Stimulated activated CD8-positive, alpha-beta memory T cell treated with anti-CD3 and anti-CD28 coated beads, Interleukin-15, amount 100 ng/mL, for 24 hours (primary cell): ENCODE data around the gene GCAT.

Source experiments
- DNase-seq: peaks from one replicate; pipeline ENCODE4 v3.0.0-alpha.2; 2020; ENCODE audit warnings: low read depth

Gene GCAT

DNA sequence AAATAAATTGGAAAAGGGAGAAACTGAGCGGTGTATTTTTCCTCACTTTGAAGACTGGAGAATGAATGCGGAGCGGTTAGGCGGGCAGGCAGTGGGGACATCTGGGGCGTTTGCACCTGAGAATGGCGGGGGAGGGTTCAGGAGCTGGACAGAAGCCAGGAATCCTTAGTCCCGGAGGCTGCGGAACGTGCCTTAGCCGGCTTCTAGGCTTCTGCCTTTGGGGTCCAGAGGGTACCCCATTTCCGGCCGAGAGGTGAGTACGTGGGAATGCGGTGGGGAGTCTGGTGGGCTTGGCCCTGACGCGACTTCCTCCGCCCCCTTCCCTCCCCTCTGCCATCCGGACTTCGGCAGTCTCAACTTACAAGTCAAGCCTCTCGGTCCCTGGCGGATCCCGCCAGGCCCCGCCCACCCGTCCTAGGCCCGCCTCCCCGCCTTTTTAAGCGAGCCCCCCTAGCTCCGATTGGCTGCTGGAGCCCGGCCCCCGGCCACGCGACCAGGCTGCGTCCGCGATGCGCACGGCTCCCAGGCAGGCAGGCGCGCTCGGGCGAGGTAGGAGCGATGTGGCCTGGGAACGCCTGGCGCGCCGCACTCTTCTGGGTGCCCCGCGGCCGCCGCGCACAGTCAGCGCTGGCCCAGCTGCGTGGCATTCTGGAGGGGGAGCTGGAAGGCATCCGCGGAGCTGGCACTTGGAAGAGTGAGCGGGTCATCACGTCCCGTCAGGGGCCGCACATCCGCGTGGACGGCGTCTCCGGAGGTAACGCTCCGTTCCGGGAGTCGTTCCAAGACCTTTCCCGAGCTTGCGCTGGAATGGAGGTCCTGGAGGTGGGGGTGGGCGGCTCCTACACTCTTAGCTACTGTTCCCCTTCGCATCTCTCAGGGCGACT lies at the start of gene GCAT:
TSS of gene GCAT (plus strand) at position 525 of the 884 bp plus-strand sequence. CDS start at position 559, 34 bp downstream.
- DNase-seq, result peak; percentile 81

- no peak for DNase-seq
Observed at GRCh38 chr22:37758694-37759093, 49.0 kb upstream of the GCAT start.

GRCh38 chr22:37759281-37759680 lies 48.5 kb upstream of the GCAT start:
- no peak for DNase-seq

- no peak for DNase-seq
Observed at GRCh38 chr22:37760152-37760551, 47.6 kb upstream of the GCAT start.

GRCh38 chr22:37762389-37762836 lies 45.3 kb upstream of the GCAT start:
- DNase-seq, result no peak

DNA sequence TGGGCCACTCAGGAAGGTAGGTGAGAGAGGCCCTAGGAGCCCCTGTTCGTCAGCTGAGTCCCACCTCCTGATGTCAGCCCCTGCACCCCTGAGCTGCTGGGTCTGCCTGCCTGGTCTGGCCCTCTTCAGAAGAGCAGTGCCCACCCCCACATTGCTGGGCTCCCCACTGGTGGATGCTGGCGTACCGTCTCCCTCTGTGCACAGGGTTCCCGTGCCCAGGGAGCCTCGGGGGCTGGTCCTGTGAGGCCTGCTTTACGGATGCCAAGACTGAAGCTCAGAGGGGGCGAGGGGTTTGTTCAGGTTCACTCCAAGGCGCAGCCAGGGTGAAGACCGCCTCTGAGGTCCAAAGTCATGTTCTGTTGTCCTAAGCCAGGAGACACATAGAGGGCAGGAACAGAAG lies 44.7 kb upstream of the GCAT start:
- no peak for DNase-seq

DNA sequence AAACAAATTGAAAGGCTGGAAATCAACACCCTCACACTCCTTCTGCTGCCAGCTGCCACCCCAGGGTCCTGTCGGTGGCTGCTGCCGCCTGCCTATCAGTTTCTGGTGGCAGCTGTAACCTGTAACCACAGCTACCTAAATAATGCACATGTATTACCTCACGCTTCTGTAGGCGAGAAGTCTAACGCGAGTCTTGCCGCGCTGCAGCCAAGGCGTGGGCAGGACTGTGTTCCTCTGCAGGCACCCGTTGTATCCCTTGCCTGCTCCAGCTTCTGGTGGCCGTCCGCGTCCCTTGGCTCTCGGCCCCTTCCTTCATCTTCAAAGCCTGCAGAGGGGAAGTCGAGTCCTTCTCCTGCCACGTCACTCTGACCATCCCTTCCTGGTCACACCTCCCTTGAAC lies 44.1 kb upstream of the GCAT start:
- no peak for DNase-seq

DNA sequence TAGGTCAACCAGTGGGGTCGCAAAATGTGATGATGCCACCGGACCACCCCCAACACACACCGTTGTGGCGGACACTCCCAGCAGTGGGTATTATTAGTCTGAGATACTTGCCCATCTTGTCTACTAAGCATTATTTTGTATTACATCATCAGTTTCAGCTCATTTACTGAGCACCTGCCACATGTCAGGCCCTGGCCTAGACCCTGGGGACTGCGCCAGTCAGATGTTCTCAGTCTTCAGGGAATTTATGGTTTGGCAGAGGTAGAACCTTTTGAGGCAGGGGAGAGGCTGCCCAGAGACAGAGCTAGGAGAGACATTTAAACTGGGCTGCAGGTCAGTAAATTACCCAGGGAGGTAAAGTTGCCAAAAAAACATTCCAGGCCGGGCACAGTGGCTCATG lies 43.1 kb upstream of the GCAT start:
- no peak for DNase-seq

- DNase-seq, result no peak
Observed at GRCh38 chr22:37765498-37765897, 42.2 kb upstream of the GCAT start.

DNA sequence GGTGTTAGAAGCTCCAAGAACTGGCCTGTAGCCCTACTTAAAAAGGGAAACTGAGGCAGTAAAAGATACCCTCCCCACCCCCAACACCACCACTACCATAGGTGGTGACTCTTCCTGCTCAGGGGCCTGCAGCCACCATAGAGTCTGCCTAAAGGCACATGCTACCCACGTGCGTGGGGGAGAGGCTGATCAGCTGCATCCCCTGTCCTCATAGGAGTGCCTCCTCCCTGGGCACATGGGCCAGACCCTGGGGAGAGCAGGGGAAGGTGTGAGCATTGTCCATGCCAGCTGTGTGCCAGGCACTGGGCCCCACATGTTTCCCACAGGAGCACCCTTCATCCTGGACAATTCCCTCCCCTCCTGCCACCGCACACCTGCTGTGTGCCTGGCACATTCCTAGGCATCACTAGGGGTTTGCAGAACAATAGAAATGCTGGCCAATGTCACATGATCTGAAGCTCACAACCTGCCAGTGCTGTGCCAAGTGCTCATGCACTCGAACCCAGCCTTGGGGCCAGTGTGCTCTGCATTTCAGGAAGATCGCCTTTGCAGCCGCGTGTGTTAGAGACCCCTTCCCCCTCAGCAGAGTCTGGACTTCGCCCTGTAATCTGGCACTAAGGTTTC lies 41.7 kb upstream of the GCAT start:
- DNase-seq, result no peak

DNA sequence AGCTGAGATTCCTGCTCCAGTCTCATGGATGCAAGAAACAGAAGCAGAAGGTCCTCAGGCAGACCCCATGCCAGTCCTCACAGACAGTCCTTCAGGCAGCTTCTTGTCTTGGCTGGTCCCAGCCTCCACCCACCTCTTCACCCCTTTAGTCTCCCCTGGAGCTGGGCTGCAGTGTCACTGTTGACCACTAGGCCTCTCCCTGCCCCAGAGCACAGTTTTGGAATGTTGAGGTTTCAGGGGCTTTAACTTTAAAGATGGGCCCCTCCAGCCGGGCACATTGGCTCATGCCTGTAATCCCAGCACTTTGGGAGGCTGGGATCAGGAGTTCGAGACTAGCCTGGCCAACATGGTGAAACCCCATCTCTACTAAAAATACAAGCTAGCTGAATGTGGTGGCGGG lies 39.5 kb upstream of the GCAT start:
- no peak for DNase-seq

GRCh38 chr22:37769056-37769455 lies 38.7 kb upstream of the GCAT start:
- DNase-seq, result no peak

DNA sequence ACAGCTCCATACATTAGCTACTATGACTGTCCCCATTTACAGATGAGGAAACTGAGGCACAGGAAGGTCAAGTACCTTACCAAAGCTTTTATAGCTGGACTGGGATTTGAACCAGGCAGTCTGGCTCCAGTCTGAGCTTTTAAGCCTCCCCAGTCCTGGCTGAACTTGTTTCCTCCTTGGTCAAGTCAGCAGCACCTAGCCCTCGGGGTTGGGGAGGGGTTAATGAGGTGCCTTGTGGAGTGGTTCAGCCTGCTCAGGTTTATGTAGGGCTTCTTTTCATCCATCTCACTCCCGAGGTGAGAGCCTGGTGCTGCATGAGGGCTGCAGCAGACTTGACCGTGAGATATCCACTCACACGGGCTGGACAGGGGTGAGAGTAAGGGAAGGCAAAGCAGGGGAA lies 36.7 kb upstream of the GCAT start:
- DNase-seq, result no peak

DNA sequence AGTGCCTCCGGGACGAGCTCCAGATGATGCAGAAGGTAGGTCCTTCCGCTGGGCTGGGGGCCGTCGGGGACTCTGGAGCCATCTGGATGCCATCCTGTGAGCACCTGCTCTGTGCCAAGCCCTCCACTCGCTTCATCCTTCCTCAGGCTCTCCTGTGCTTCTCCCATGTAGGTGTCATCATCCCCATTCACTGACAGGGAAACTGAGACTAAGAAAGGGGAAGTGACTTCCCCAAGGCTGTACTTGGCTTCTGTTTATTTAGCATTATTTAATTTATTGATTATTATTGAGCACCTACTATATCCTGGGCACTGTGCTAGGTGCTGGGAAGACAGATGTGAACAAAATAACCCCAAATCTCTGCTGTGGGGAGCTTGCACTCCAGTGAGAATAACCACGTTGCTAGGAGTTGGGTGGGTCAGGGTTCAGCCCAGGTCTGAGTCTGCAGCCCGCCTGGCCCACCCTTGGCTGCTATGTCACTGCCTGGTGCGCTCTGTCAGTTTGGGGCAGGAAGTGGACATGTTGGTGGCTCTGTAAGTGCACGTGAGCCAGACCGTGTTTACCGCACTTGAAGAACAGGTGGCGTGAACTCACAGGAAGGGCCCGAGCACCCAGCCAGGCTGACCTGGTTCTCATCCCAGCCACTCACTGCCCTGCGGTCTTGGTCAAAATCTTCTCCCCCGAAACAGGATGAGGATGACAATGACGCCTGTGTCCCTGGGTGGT lies 35.9 kb upstream of the GCAT start:
- no peak for DNase-seq

DNA sequence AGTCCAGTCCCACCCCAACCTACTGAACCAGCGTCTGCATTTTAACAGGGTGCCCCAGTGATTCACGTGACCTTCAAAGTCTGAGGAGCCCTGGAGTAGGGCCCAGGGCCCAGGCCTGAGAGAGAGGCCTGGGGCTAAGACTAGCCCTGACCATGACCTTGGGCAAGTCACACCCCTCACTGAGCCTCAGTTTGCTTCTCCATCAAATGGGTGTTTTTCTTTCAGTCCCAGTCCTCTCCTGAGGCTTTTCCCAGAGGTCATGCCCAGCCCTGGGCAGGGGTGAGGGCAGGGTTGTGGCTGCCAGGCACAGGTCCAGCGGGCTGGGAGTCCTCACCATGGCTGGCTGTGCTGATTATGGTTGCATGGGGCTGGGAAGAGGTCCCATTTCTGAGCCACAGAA lies 33.0 kb upstream of the GCAT start:
- no peak for DNase-seq

- DNase-seq, result no peak
Observed at GRCh38 chr22:37775785-37776638, 31.7 kb upstream of the GCAT start.

DNA sequence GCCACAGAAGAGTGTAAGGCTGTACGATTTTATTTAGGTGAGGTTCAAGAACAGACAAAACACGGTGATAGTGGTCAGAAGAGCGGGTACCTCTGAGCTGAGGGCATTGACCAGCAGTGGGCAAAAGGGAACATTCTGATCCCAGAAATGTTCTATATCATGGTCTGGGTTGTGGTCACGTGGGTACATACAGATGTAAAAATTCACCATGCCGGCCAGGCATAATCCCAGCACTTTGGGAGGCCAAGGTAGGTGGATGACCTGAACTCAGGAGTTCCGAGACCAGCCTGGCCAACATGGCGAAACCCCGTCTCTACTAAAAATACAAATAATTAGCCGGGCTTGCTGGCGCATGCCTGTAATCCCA lies 31.1 kb upstream of the GCAT start:
- DNase-seq, result no peak

DNA sequence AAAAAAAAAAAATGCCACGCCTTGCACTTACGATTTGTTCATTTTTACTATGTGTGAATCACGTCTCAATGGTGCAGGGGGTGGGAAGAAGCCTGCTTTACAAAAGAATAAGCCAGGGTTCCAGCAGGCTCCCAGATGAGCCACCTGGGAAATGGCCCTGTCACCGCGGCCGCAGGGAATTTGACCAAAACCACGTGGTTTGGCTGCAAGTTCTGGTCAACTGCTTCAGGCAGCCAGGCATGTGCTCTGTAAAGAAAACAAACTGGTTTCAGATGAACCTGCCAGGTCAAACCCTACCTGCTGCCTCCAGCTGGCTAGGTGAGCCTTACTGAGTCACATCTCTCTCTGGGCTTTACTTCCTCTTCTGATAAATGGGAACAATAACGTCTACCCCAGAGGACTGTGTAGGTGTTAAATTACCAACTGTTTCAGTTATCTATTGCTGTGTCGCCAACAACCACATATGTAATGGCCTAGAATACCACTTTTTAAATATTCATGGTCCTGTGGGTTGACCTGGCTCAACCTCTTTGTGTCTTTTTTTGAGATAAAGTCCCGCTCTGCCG lies 30.5 kb upstream of the GCAT start:
- no peak for DNase-seq

- DNase-seq, result no peak
Observed at GRCh38 chr22:37778370-37779009, 29.2 kb upstream of the GCAT start.

- DNase-seq, result no peak
Observed at GRCh38 chr22:37781434-37782059, 26.2 kb upstream of the GCAT start.
